Measurements from ENCODE around the gene STX11. TPM values are rescaled to one million over a fixed set of nuclear protein-coding genes. Genes with fewer than 3 reads are reported as not detected.

STX11 gene
- total RNA-seq, 1 experiment from 2014 or later: 0.69 TPM

GRCh38 chr6:144134737-144135136, 15.6 kb upstream of the STX11 start:
- Histone ChIP-seq H3K4me2 (ENCODE audit: low read length) (no peak overlapping the region), H3K4me3 (replicated peaks in 1 of 2; ENCODE audit: low read depth in 1 of 2, low read length in 2 of 2) (no peak overlapping the region), H3K27ac (ENCODE audit: low read depth, low read length) (no peak overlapping the region), H2AFZ (ENCODE audit: low read depth, low read length, poor library complexity, severe bottlenecking) (no peak overlapping the region), H3K79me2 (ENCODE audit: insufficient read depth, low read length) (no peaks in the 10 kb centered on the region), H3K36me3 (ENCODE audit: control insufficient read depth in 1 of 2, insufficient read depth in 2 of 2, low read length in 2 of 2) (no peaks in the 10 kb centered on the region), H3K27me3 (ENCODE audit: insufficient read depth, low read length) (no peaks in the 10 kb centered on the region), H3K9me3 (ENCODE audit: control insufficient read depth in 1 of 2, insufficient read depth in 1 of 2, low read depth in 1 of 2, low read length in 2 of 2) (no peaks in the 10 kb centered on the region), H4K20me1 (ENCODE audit: insufficient read depth) (no peaks in the 10 kb centered on the region), H3K9me2 (ENCODE audit: insufficient read depth) (no peaks in the 10 kb centered on the region), H3K4me1 (ENCODE audit: control insufficient read depth in 1 of 2, insufficient read depth in 2 of 2, low read length in 2 of 2) (peaks cover 0 to 13% of the 10 kb centered on the region in 2 experiments; a peak in 2 of 4 replicates), H3K9ac (ENCODE audit: low read length) (no peak overlapping the region)
- no TSS peak for BruUV-seq (replicated peaks)
- DNase-seq (ENCODE audit: low read depth, low spot score) (no peak), ATAC-seq (no peak)
- ChIA-PET RAD21 (ENCODE audit: low non-redundant PET in 1 of 2, low total read pairs in 2 of 2, uncharacterized antibody in 2 of 2, unreplicated experiment in 2 of 2) (no interaction called here), CTCF (no interaction called here), POLR2A (no interaction called here)
- intact Hi-C loops (cut with micrococcal nuclease): no loop called here
- no peak for TF ChIP-seq EZH2 (IDR thresholded peaks at IDR 0.05)
- no peak for TF ChIP-seq ATF3 (IDR thresholded peaks at IDR 0.05)
- TF ChIP-seq CEBPB (IDR thresholded peaks at IDR 0.05; ENCODE audit: low read depth): no peak
- no peak for TF ChIP-seq FOSL1 (IDR thresholded peaks at IDR 0.05; ENCODE audit: low read depth)
- no peak for TF ChIP-seq SP1 (IDR thresholded peaks at IDR 0.05; ENCODE audit: low read depth)
- no peak for TF ChIP-seq EZH2phosphoT487 (IDR thresholded peaks at IDR 0.05; ENCODE audit: borderline replicate concordance)
- no peak for TF ChIP-seq POLR2AphosphoS5 (IDR thresholded peaks at IDR 0.05; ENCODE audit: low read depth, low read length)
- TF ChIP-seq RAD21 (IDR thresholded peaks at IDR 0.05; ENCODE audit: low read depth): no peak
- TF ChIP-seq EGR1 (IDR thresholded peaks at IDR 0.05; ENCODE audit: low read depth): no peak
- TF ChIP-seq ZBTB33 (IDR thresholded peaks at IDR 0.05; ENCODE audit: extremely low read depth, insufficient replicate concordance, low read length): no peak
- no peak for TF ChIP-seq SRF (IDR thresholded peaks at IDR 0.05; ENCODE audit: low read depth)
